K562 (cell line): ENCODE data around the gene CIART. TPM values are rescaled to one million over a fixed set of nuclear protein-coding genes. Genes with fewer than 3 reads are reported as not detected.

ENCODE experiments used
- GTF2B ChIP-seq: IDR thresholded peaks from 2 replicates; pipeline ENCODE4 v1.6.1; 2011; ENCODE audit not compliant: insufficient read length; ENCODE audit errors: extremely low read depth
- HMGXB4 ChIP-seq: sonication (generic); formaldehyde crosslinking; IDR thresholded peaks from 2 replicates; pipeline ENCODE4 v1.8.1; 2023; ENCODE audit warnings: mild to moderate bottlenecking, missing genetic modification reagents
- MEIS2 ChIP-seq: fragments of 450-650 bp; IDR thresholded peaks from 2 replicates; pipeline ENCODE4 v1.6.1; 2014; ENCODE audit warnings: mild to moderate bottlenecking; ENCODE audit not compliant: partially characterized antibody
- MLLT1 ChIP-seq, 2 experiments: fragments of 450-650 bp; IDR thresholded peaks; 2 replicates each; pipeline ENCODE4 v1.6.1; 2016
- RAD51 ChIP-seq: fragments of 450-650 bp; IDR thresholded peaks from 2 replicates; pipeline ENCODE4 v1.7.1; 2016; ENCODE audit warnings: low read depth, mild to moderate bottlenecking, borderline replicate concordance
- SIX5 ChIP-seq, 2 experiments: IDR thresholded peaks; 2 replicates each; pipeline ENCODE4 v1.6.1; 2011; ENCODE audit warnings: low read length in 2 of 2, borderline replicate concordance in 1 of 2, low read depth in 1 of 2, mild to moderate bottlenecking in 1 of 2, moderate library complexity in 1 of 2; ENCODE audit not compliant: insufficient read depth in 1 of 2
- TEAD1 ChIP-seq, 2 experiments: fragments of 450-650 bp in 1 of 2; sonication (generic) in 1 of 2; formaldehyde crosslinking; IDR thresholded peaks; 2 replicates each; pipeline versions ENCODE4 v1.4.0 to v1.8.0; 2020 to 2022; ENCODE audit warnings: mild to moderate bottlenecking in 2 of 2, missing genetic modification reagents in 1 of 2
- ZNF124 ChIP-seq: sonication (generic); formaldehyde crosslinking; IDR thresholded peaks from 2 replicates; pipeline ENCODE4 v1.8.1; 2022; ENCODE audit warnings: missing genetic modification reagents
- polyA plus RNA-seq, 8 experiments: library from polyadenylated mRNA; depleted of rRNA in 4 of 8; stranded (reverse) in 5 of 8; unstranded in 3 of 8; fragments of >200 nt; fragmentation: Nextera tagmentation in 2 of 8; fragmentation: Illumina TruSeq in 1 of 8; extraction: Ambion mirVana in 2 of 8; extraction: Trizol in 1 of 8; gene quantifications; 2 replicates each; pipeline versions ENCODE4 v1.2.1 to v1.2.3, GENCODE V29; 2011 to 2014; ENCODE audit warnings: inconsistent platforms in 1 of 8, missing spikeins in 1 of 8
- total RNA-seq, 7 experiments: library from RNA; depleted of rRNA in 6 of 7; stranded (reverse); fragments of >200 nt in 6 of 7; fragmentation: Illumina TruSeq in 2 of 7; extraction: Trizol in 2 of 7; gene quantifications; 2 replicates each; pipeline versions ENCODE4 v1.2.1 to v1.2.3, GENCODE V29; 2011 to 2021; ENCODE audit warnings: low replicate concordance in 1 of 7
- TF ChIP-seq, protein P1 (sequence below): fragments of 200-800 bp; sonication (Bioruptor generic); IDR thresholded peaks from 2 replicates; pipeline ENCODE4 v1.6.1; 2017; ENCODE audit warnings: missing genetic modification characterization, missing compliant biosample characterization

Gene CIART
- total and polyA plus RNA-seq, 9 of the 15 experiments (the other 6 are each of a cell fraction or from before 2014, with no cell fraction given): 0.07 to 0.35 (median 0.19) TPM; not detected in 2

- TF ChIP-seq MEIS2: peak; percentile 28
- TF ChIP-seq MLLT1 (IDR thresholded peaks at IDR 0.05): peak in 1 of 2 experiments; percentile 86; a peak in 2 of 4 replicates
- TF ChIP-seq GTF2B: no peak
- TF ChIP-seq RAD51: no peak
- TF ChIP-seq SIX5 (IDR thresholded peaks at IDR 0.05; ENCODE audit: borderline replicate concordance in 1 of 2, insufficient read depth in 1 of 2, low read depth in 1 of 2, low read length in 2 of 2): no peak
- TF ChIP-seq TEAD1 (CRISPR knock-in tag; IDR thresholded peaks at IDR 0.05): no peak
- TF ChIP-seq ZNF124 (CRISPR knock-in tag): no peak
- TF ChIP-seq, protein P1, sequence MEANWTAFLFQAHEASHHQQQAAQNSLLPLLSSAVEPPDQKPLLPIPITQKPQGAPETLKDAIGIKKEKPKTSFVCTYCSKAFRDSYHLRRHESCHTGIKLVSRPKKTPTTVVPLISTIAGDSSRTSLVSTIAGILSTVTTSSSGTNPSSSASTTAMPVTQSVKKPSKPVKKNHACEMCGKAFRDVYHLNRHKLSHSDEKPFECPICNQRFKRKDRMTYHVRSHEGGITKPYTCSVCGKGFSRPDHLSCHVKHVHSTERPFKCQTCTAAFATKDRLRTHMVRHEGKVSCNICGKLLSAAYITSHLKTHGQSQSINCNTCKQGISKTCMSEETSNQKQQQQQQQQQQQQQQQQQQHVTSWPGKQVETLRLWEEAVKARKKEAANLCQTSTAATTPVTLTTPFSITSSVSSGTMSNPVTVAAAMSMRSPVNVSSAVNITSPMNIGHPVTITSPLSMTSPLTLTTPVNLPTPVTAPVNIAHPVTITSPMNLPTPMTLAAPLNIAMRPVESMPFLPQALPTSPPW: peak; percentile 18; the same call in 1 of the 2 replicates
- TF ChIP-seq HMGXB4 (CRISPR knock-in tag): no peak
Measured at GRCh38 chr1:150259758-150260669, 22.3 kb upstream of the CIART start (continued).
